HG03066 (cell line): Measurements from ENCODE around the gene SLC41A1.
"Not testable (repeated sequence)": the region's sequence is repeated elsewhere in the genome, so short reads cannot be mapped to it uniquely, and the experiment has no call there.

ENCODE experiments used
- ATAC-seq: cut with Tn5 transposase; IDR thresholded peaks from one replicate; pipeline ENCODE4 v1.9.1; 2021; ENCODE audit warnings: low read depth; ENCODE audit not compliant: unreplicated experiment

Gene SLC41A1

DNA sequence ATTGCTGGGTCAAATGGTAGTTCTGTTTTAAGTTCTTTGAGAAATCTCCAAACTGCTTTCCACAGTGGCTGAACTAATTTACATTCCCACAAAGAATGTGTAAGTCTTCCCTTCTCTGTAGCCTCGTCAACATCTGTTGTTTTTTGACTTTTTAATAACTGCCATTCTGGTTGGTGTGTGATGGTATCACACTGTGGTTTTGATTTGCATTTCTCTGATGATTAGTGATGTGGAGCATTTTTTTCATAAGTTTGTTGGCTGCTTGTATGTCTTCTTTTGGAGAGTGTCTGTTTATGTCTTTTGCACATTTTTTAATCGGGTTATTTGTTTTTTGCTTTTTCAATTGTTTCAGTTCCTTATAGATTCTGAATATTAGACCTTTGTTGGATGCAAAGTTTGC lies 10.3 kb upstream of the SLC41A1 start:
- not testable (repeated sequence) for ATAC-seq

GRCh38 chr1:205822397-205822796 lies 9.4 kb upstream of the SLC41A1 start:
- no peak for ATAC-seq

- ATAC-seq = no peak
These were observed 5.0 kb upstream of the SLC41A1 start for GRCh38 chr1:205817988-205818387.

DNA sequence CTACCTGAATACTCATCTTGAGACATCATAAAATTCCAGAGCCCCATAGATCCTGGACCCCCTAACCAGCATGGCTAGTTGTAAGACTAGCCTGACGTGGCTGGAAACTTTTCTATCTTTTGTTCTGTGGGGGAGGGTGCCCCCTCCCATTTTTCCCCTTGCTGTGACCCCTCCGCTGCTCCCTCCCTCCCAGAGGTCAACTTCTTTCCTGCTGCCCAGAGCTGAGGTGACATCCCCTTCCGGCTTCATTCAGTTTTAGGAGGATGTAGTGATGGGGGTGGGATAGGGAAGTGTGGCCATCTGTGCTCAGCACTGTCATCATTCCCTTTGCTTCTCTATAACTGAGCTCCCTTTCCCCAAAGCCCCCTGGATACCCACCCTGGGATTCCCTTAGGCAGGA lies 4.4 kb upstream of the SLC41A1 start:
- no peak for ATAC-seq

DNA sequence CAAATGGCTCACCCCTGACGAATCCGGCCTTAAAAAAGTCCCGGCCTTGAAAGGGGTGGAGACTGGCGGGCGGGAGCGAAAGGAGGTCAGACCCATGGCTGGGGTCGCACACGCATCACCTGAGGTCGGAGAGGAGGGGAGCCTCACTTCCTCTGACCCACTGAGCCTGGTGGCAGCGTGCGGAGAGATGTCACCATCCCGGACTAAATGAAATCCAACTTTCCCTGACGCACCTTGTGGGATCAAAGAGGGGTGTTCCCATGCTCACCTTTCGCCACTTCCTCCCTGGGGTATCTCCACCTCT lies 709 bp upstream of the SLC41A1 start:
- ATAC-seq = no peak

- no peak for ATAC-seq
These were observed 624 bp downstream of the SLC41A1 start for GRCh38 chr1:205812271-205812877.

DNA sequence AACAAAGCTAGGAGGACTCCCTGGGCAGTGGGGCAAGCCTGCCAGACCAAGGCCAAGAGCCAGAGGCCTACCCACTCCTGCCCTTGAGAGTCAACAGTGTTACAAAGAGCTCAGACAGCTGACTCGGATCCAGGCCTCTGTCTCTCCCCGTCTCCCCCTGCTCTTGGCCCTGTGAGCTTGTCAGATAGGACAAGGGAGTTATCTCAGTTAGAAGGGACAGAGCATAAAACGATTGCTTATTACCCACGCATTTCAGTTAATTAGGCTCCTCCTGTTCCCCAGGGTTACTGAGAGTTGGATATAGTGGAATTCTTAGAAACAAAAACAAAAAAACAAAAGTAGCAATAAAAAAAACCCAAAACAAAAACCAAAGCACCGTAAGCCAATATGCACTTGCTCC lies 1.3 kb downstream of the SLC41A1 start:
- no peak for ATAC-seq

- no peak for ATAC-seq
These were observed 2.4 kb downstream of the SLC41A1 start for GRCh38 chr1:205810448-205811157.

DNA sequence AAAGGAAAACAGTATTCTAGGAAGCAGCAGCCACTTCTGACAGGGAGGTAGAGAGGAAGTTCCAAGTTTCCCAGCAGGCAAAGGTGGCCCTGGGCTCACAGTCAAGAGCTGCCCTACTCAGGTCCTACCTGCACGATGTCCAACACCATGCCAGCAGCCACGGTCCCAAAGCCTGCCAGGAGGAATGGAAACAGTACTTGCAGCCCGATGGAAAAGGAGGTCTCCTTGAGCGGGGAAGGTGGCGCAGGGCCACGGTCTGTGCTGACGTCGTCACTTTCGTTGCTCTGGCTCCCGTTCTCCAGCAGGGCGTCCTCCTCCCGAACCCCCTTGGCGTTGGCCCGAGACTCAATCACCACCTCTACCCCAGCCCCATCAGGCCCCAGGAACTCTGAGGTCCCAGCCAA lies 3.1 kb downstream of the SLC41A1 start:
- ATAC-seq = no peak

- ATAC-seq = no peak
These were observed 3.5 kb downstream of the SLC41A1 start for GRCh38 chr1:205809469-205809868.

DNA sequence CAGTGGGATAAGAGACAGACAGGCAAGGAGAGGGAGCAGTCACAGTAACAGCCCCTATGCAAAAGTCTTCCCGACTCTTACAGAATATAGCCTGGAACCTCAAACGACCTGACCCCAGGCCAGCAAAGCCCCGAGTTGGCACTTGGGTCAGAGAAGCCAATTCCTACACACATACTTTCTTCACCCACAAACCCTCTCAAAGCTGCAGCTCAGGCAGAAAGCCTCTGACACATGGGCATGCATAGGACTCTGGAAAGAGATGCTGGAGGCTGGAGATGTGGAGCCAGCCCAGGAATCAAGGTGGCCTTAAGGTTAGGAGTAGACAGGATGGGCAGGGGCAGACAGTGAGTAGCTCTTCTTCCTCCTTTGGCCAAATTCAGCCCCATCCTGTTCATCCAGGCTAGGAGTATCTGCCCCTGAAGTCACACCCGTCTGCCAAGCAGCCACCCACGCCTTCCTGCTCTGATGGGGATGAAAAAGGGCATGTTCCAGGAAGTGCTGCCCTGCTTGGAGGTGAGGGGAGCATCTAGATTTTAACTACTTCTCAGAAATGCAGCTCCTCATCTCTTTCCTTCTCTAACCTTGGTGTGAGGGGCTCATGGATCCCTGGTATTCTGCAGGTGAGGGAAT lies 7.8 kb downstream of the SLC41A1 start:
- ATAC-seq = no peak

DNA sequence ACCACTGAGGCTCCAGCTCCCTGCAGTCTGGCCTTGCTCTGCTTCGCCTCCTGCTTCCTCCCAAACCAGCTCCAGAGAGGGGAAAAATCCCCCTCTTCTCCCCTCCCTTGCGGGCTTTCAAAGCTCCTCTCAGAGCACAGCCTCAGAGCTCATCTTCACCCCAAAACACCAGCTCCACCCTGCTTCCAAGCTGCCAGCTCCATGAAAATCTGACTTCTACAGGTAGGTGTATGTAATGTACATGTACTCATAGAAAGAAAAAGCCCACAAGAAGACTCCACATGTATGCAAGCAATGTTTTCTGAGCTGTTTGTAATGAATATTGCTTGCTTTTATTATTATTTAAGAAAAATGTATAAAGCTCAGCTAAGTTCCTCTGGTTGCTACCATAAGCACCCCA lies 8.4 kb downstream of the SLC41A1 start:
- no peak for ATAC-seq

DNA sequence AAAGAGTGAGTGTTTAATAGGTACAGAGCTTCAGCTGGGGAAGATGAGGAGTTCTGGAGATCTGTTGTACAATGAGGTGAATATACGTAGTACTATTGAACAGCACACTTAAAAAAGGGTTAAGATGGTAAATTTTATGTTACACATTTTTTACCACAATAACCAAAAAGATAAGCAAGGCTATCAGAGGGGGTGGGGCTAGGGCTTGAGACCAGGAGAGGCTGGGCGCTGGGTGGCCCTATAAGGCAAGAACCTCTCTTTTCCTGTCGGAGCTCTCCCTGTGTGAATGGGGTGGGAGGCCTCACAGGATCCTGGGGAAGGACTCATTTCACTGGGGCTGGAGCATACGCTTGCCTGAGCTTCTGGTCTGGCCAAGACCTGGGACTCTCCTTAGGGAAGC lies 9.0 kb downstream of the SLC41A1 start:
- no peak for ATAC-seq

GRCh38 chr1:205802060-205802459 lies 10.9 kb downstream of the SLC41A1 start:
- no peak for ATAC-seq

DNA sequence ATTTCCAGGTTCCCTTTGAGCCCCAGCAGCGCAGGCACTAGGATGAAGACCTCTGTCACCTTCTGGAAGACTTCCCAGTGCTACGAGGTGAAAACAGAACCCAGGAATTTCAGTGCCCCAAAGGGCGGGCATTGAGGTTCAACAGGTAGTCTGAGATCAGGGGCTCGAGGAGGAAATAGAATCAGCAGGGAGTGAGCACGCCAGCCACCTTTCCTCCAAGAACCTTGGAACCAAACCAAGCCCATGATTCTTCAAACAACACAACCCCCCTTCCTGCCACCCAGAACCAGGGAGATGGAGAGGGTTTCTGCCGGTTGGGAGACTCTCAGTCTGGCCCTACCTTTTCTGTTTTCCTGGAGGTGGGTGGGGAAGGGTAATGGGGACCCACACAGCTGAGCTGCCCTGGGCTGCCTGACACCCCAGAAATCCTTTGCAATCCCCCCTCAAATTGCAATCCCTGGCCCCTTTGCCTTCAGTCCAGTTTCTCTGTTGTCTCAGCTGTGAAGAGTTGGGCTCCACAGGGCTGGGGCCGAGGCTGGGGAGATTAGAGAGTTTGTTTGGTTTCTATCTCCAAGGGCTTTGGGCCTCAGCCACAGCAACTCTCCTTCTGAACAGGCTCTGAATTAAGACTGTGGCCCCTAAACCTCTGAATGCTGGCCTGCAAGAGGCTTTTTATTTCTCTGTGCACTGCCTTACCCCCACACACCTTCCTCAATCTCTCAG lies 11.9 kb downstream of the SLC41A1 start:
- ATAC-seq = no peak

DNA sequence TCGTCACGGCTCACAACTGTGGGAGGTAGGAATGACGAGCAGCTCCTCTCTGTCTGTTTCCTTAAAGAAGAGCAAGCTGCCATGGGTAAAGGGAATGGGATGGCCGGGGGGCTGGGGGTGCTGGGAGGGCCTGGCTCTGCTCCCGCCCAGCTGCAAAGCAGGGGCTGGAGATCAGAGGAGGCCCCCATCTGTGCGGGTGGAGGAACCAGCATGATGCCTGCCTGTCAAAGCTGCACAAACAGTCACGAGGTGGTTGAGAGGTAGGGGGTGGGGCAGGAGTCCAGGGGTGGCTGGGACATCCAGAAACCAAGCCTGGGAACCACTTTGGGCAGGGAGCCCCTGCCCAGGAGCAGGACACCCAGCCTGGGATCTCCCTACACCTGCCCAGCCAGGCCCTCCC lies 12.6 kb downstream of the SLC41A1 start:
- ATAC-seq = no peak

DNA sequence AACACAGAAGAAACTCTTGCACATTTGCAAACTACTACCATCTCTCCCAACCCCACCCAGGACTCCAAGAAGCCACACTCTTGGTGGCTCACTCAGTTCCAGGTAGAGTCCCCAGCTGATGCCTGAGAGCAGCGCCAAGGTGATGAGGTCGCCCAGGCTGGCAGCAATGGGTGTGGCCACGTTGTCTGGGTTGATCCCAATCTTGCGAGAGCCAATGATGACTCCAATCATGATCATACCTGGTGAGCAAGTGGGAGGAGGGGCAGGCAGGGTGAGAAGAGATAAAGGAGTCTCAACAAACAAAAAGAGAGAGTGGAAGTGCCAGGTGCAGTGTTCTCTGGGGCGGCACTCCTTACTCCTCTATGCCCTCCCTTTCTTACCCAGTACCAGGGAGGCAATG lies 14.4 kb downstream of the SLC41A1 start:
- ATAC-seq = no peak

DNA sequence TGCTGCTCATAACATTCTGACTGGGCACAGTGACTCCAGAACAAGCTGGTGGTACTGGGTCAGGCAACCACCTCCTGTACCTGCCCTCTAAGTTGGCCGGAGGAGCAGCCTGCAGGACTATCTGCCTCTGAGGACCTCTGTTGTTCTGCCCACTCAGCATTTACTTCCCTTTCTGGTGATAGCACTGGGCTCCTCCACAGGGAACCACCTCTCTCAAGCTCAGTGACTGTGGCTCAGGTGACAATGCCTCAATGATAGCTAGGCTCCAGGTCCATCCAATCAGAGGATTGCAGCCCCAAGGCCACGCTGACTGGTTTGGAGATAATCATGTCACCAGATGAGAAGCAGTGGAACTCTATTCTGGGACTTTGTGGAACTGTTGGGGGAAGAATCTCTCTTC lies 15.8 kb downstream of the SLC41A1 start:
- no peak for ATAC-seq

GRCh38 chr1:205794011-205794730 lies 18.8 kb downstream of the SLC41A1 start:
- ATAC-seq = no peak

GRCh38 chr1:205792961-205793673 lies 19.9 kb downstream of the SLC41A1 start:
- no peak for ATAC-seq
